ENCODE data around the gene NRIP3. TPM values are rescaled to one million over a fixed set of nuclear protein-coding genes. Genes with fewer than 3 reads are reported as not detected.
"Not testable (repeated sequence)": the region's sequence is repeated elsewhere in the genome, so short reads cannot be mapped to it uniquely, and the experiment has no call there.

Gene NRIP3
- total and polyA plus RNA-seq, 3 experiments from 2014 or later: 0.10 to 2.2 (median 1.4) TPM

DNA sequence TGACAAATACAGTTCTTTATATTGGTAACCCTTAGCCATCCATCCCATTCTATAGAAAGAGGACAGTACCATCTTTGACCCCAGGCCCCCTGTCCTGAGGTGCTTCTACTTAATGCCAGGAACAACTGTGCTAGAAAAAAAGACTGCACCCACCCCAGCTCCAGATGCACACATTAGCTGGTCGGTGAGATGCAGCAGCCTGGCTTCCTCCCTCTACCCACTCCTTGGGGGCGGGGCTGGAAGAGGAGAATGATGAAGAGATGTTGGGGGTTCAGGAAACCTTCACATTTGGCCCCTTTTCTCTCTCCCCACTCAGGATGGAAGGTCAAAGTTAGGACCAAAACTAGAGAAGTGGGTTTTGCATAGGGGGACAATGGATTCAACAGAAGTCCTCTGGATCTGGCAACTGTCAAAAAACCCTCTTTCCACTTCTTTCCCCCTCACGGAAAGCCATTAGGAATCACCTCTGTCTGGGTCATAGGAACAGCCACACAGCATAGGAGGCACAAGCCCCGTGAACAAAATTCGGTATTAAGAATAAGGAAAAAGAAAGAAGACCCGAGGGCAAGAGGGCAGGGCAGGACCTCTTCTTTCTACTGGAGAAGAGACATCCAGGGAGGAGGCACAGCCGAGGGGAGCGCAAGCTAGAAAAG is 755 bp downstream of the NRIP3 start:
- Mint-ChIP-seq H3K36me3 (peaks cover 0 to 4% (median 4%) of the 10 kb centered on the region in 3 donors), H3K4me3 (peak overlapping the region; percentile 76 to 91 (median 83)), H3K27ac (peak overlapping the region in 6 of 8 donors; percentile 9 to 89 (median 61)), H3K27me3 (peaks cover 23 to 34% of the 10 kb centered on the region in 2 donors), H3K9me3 (no peaks in the 10 kb centered on the region), H3K4me1 (peaks cover 14 to 20% (median 18%) of the 10 kb centered on the region in 3 donors)
- POLR2A ChIA-PET: interaction anchor here (0.5 to 1.0 kb wide), 2 partner anchors 39 to 256 kb away, joined by 3 to 6 read pairs; partner anchors contain the start of gene TMEM9B
- no peaks in the 10 kb centered on the region for H3K9me3 ChIP-seq (ENCODE audit: low read length)
- H3K36me3 ChIP-seq (ENCODE audit: insufficient read depth, low read length): no peaks in the 10 kb centered on the region
- peaks cover 17% of the 10 kb centered on the region for H3K27me3 ChIP-seq (ENCODE audit: insufficient read depth, low read length, poor library complexity, severe bottlenecking)
- no peak for DNase-seq
- peaks cover 12% of the 10 kb centered on the region for H3K4me1 ChIP-seq (ENCODE audit: insufficient read depth, low read length)
- peak overlapping the region; percentile 48 for H3K4me3 ChIP-seq (ENCODE audit: low read length)
- no peak overlapping the region for H3K27ac ChIP-seq (ENCODE audit: low read depth, low read length)
- CTCF ChIA-PET: interaction anchor here (1.0 to 1.1 kb wide), 3 partner anchors 13 to 88 kb away, joined by 3 to 5 read pairs (median 4); no protein-coding TSS in a partner anchor

DNA sequence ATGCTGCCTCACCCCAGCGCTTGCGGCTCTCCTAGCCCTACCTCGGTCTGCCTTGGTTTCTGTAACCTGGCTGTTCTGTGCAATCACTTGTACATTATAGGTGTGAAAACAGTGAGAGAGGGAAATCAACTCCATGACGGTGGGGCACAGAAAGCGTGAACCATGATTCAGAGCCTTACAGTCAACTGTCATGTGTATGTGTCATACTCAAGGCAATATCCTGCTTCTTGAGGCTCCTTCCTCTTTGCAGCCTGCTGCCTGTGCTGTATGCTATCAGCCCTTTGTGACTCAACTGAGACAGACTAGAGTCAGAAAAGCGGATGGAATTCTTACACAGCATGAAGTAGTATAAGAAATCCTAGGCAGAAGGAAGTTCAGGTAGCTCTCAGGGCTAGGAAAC is 2.1 kb downstream of the NRIP3 start:
- Mint-ChIP-seq H3K9me3 (no peaks in the 10 kb centered on the region), H3K27ac (no peak overlapping the region), H3K4me3 (peak overlapping the region in 1 of 7 donors; percentile 33), H3K27me3 (peaks cover 23 to 42% of the 10 kb centered on the region in 2 donors), H3K36me3 (peaks cover 0 to 4% (median 4%) of the 10 kb centered on the region in 3 donors), H3K4me1 (peaks cover 14 to 20% (median 18%) of the 10 kb centered on the region in 3 donors)
- Histone ChIP-seq H3K4me3 (ENCODE audit: low read length) (no peak overlapping the region), H3K9me3 (ENCODE audit: low read length) (no peaks in the 10 kb centered on the region), H3K36me3 (ENCODE audit: insufficient read depth, low read length) (no peaks in the 10 kb centered on the region), H3K4me1 (ENCODE audit: insufficient read depth, low read length) (peaks cover 12% of the 10 kb centered on the region), H3K27ac (ENCODE audit: low read depth, low read length) (no peak overlapping the region), H3K27me3 (ENCODE audit: insufficient read depth, low read length, poor library complexity, severe bottlenecking) (peaks cover 17% of the 10 kb centered on the region)
- ChIA-PET CTCF (interaction anchor here (1.0 kb wide), 1 partner anchor 14 kb away, joined by 4 read pairs; no protein-coding TSS in a partner anchor), POLR2A (no interaction called here)
- DNase-seq: no peak

DNA sequence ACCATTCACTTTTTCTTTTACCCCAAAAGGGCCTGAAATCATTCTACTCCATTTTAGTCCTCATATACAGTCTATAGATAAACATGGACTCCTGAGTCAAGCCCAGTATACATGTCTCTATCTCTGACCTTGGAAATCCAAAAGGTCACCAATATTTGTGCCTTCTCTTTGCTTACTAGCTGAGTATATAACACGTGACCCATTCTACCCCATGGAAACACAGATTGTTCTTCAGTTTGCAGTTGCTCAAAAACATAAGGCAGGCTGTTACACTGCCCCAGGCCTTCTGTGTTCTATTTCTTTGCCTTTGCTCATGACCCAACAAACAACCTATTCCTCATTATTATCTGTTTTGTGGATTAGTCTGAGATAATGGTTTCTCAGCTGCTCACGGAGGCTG is 5.8 kb downstream of the NRIP3 start:
- Mint-ChIP-seq H3K4me1 (peaks cover 5 to 7% (median 5%) of the 10 kb centered on the region in 3 donors), H3K27me3 (peaks cover 25 to 39% of the 10 kb centered on the region in 2 donors), H3K4me3 (no peak overlapping the region), H3K36me3 (peaks cover 0 to 4% (median 3%) of the 10 kb centered on the region in 3 donors), H3K9me3 (no peaks in the 10 kb centered on the region), H3K27ac (no peak overlapping the region)
- DNase-seq: no peak
- ChIA-PET CTCF (interaction anchor here (0.6 to 1.1 kb wide), 2 partner anchors 15 to 18 kb away, joined by 3 read pairs; no protein-coding TSS in a partner anchor), POLR2A (no interaction called here)
- H3K36me3 ChIP-seq (ENCODE audit: insufficient read depth, low read length): no peaks in the 10 kb centered on the region
- H3K4me1 ChIP-seq (ENCODE audit: insufficient read depth, low read length): peaks cover 6% of the 10 kb centered on the region
- no peak overlapping the region for H3K4me3 ChIP-seq (ENCODE audit: low read length)
- peaks cover 17% of the 10 kb centered on the region for H3K27me3 ChIP-seq (ENCODE audit: insufficient read depth, low read length, poor library complexity, severe bottlenecking)
- no peak overlapping the region for H3K27ac ChIP-seq (ENCODE audit: low read depth, low read length)
- no peaks in the 10 kb centered on the region for H3K9me3 ChIP-seq (ENCODE audit: low read length)

DNA sequence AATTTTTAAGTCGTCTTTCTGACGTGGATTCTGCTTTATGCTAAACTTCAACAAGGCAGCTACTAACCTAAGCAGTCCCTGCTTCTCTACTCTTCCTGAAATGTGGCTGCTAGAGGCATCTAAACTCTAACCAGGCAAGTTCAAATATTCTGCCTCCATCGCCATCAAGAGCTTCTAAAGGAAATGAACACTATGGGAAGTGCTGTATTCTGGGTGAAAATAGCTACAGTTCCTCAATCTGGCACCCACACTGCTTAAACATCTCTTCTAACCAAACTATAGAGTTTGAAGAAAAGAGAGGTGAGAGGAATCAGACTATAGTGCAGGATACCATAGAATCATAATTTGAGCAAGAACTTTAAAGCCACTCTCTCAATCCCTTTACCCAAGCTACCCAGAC is 6.3 kb downstream of the NRIP3 start:
- H3K4me3 Mint-ChIP-seq: no peak overlapping the region
- Histone ChIP-seq H3K36me3 (ENCODE audit: insufficient read depth, low read length) (no peaks in the 10 kb centered on the region), H3K9me3 (ENCODE audit: low read length) (no peaks in the 10 kb centered on the region), H3K4me1 (ENCODE audit: insufficient read depth, low read length) (peaks cover under 1% of the 10 kb centered on the region), H3K27ac (ENCODE audit: low read depth, low read length) (no peak overlapping the region), H3K4me3 (ENCODE audit: low read length) (no peak overlapping the region), H3K27me3 (ENCODE audit: insufficient read depth, low read length, poor library complexity, severe bottlenecking) (peaks cover 17% of the 10 kb centered on the region)
- ChIA-PET POLR2A (no interaction called here), CTCF (interaction anchor here (0.6 to 1.1 kb wide), 2 partner anchors 15 to 18 kb away, joined by 3 read pairs; no protein-coding TSS in a partner anchor)
- no peaks in the 10 kb centered on the region for H3K9me3 Mint-ChIP-seq
- H3K36me3 Mint-ChIP-seq: peaks cover 0 to 4% (median 3%) of the 10 kb centered on the region in 3 donors
- no peak for DNase-seq
- H3K27me3 Mint-ChIP-seq: peaks cover 21 to 39% of the 10 kb centered on the region in 2 donors
- peaks cover 0 to 2% (median 2%) of the 10 kb centered on the region in 3 donors for H3K4me1 Mint-ChIP-seq
- H3K27ac Mint-ChIP-seq: no peak overlapping the region

DNA sequence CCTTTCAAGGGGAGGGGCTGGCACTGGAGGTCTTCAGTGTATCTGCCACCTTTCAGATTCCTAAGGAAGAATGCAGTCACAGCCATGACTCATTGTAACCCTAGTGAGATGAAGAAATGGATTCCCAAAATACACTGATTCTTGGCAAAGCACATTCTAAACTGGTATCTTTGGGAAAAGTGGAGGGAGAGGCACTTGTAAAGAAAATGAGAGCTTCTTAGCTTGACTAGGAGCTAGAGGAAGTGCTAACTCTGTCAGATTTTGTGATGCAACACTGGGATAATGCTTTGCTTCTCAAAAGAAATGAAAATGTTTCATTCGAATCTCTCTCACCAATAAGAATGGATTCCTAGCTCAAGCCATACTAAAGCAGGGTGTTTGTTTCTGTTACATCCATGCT is 14.3 kb downstream of the NRIP3 start:
- H3K4me1 ChIP-seq (ENCODE audit: insufficient read depth, low read length): no peaks in the 10 kb centered on the region
- H3K4me1 Mint-ChIP-seq: no peaks in the 10 kb centered on the region
- no peaks in the 10 kb centered on the region for H3K9me3 ChIP-seq (ENCODE audit: low read length)
- no peaks in the 10 kb centered on the region for H3K27me3 ChIP-seq (ENCODE audit: insufficient read depth, low read length, poor library complexity, severe bottlenecking)
- ChIA-PET CTCF (no interaction called here), POLR2A (no interaction called here)
- no peak overlapping the region for H3K4me3 Mint-ChIP-seq
- no peak overlapping the region for H3K27ac ChIP-seq (ENCODE audit: low read depth, low read length)
- peaks cover 7 to 19% of the 10 kb centered on the region in 2 donors for H3K27me3 Mint-ChIP-seq
- H3K27ac Mint-ChIP-seq: no peak overlapping the region
- no peaks in the 10 kb centered on the region for H3K36me3 Mint-ChIP-seq
- no peak for DNase-seq
- H3K36me3 ChIP-seq (ENCODE audit: insufficient read depth, low read length): no peaks in the 10 kb centered on the region
- no peaks in the 10 kb centered on the region for H3K9me3 Mint-ChIP-seq
- no peak overlapping the region for H3K4me3 ChIP-seq (ENCODE audit: low read length)

DNA sequence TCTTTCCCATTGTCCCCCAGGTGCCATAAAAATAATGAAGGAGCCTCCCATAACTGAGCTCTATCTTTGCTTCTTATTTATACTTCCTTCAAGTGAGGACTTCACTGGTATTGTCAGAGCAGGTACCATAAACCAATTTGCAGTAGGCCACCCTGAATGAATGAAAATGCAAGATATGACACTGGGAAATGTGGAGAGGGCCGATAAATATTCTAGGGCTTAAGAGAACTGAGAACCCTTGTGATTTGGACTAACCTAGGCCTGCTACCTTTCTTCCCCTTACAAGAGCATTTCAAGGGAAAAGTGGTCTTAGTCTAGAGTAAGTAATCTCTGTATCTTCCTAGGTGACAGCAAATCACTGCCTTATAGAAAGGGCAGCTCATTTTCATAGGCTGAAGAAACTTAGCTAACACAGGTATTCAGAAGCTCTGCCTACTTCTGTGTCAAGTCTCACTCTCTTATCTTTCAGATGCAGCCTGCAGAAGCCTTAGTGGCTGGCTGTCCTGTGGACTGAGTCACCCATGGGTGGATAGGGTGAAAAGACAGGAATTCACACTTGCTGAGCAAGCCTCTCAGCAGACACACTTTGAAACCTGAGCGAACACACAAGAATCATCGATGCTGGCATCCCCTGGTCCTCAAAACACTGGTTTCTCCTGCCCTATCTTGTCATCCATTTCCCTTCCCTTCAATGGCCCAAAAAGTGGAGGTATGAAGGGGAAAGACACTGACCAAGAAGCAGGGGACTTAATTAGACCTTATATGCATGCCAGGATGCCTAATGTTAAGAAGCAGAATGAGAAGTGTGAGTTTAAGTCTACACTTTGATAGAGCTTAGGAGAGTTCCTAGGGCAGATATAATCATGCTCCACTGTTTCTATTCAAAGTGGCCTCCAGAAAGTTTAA is 15.2 kb downstream of the NRIP3 start:
- Histone ChIP-seq H3K27me3 (ENCODE audit: insufficient read depth, low read length, poor library complexity, severe bottlenecking) (no peaks in the 10 kb centered on the region), H3K4me3 (ENCODE audit: low read length) (no peak overlapping the region), H3K36me3 (ENCODE audit: insufficient read depth, low read length) (no peaks in the 10 kb centered on the region), H3K27ac (ENCODE audit: low read depth, low read length) (no peak overlapping the region), H3K9me3 (ENCODE audit: low read length) (no peaks in the 10 kb centered on the region), H3K4me1 (ENCODE audit: insufficient read depth, low read length) (no peaks in the 10 kb centered on the region)
- CTCF ChIA-PET: no interaction called here
- no peak for DNase-seq
- Mint-ChIP-seq H3K27ac (no peak overlapping the region), H3K4me1 (no peaks in the 10 kb centered on the region), H3K27me3 (peaks cover 7 to 19% of the 10 kb centered on the region in 2 donors), H3K4me3 (no peak overlapping the region), H3K36me3 (no peaks in the 10 kb centered on the region), H3K9me3 (no peaks in the 10 kb centered on the region)
- POLR2A ChIA-PET: no interaction called here

DNA sequence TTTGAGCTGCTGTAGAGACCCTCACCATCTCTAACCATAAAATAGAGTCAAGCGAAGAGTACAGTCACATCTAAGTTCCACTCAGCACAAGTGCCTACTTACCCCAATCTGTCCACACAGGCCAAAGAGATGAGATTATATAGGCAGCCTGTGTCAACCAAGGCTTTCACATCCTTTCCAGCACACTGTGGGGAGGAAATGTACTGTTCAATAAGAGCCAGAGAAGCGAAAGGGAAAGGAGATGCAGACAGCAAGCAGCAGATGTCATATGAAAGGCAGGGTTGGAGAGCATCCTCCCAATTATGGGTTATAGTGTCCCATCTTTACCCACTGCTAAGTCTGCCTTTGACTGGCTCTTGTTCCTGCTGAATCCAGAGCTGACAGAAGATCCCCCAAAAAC is 16.4 kb downstream of the NRIP3 start:
- H3K27ac ChIP-seq (ENCODE audit: low read depth, low read length): no peak overlapping the region
- H3K36me3 ChIP-seq (ENCODE audit: insufficient read depth, low read length): no peaks in the 10 kb centered on the region
- peaks cover 3 to 19% of the 10 kb centered on the region in 2 donors for H3K27me3 Mint-ChIP-seq
- H3K36me3 Mint-ChIP-seq: no peaks in the 10 kb centered on the region
- H3K27ac Mint-ChIP-seq: no peak overlapping the region
- H3K4me3 ChIP-seq (ENCODE audit: low read length): no peak overlapping the region
- no peak overlapping the region for H3K4me3 Mint-ChIP-seq
- POLR2A ChIA-PET: no interaction called here
- H3K4me1 Mint-ChIP-seq: no peaks in the 10 kb centered on the region
- H3K4me1 ChIP-seq (ENCODE audit: insufficient read depth, low read length): no peaks in the 10 kb centered on the region
- no peaks in the 10 kb centered on the region for H3K9me3 ChIP-seq (ENCODE audit: low read length)
- no peaks in the 10 kb centered on the region for H3K27me3 ChIP-seq (ENCODE audit: insufficient read depth, low read length, poor library complexity, severe bottlenecking)
- CTCF ChIA-PET: no interaction called here
- H3K9me3 Mint-ChIP-seq: no peaks in the 10 kb centered on the region
- DNase-seq: no peak

DNA sequence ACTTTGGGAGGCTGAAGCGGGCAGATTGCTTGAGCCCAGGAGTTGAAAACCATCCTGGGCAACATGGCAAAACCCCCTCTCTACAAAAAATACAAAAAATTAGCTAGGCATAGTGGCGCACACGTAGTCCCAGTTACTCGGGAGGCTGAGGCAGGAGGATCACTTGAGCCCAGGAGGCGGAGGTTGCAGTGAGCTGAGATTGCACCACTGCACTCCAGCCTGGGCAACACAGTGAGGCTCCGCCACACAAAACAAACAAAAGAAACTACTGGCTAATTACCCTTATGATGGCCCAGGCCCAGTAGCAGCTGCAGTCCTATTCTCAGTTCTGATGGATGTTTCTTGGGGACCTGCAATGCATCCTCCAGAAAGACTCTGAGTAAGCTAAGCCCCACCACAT is 17.0 kb downstream of the NRIP3 start:
- H3K36me3 ChIP-seq (ENCODE audit: insufficient read depth, low read length); H3K27ac ChIP-seq (ENCODE audit: low read depth, low read length); H3K9me3 Mint-ChIP-seq; DNase-seq; H3K4me3 ChIP-seq (ENCODE audit: low read length); H3K4me3 Mint-ChIP-seq; H3K36me3 Mint-ChIP-seq; H3K4me1 Mint-ChIP-seq; CTCF ChIA-PET; H3K27me3 ChIP-seq (ENCODE audit: insufficient read depth, low read length, poor library complexity, severe bottlenecking); H3K4me1 ChIP-seq (ENCODE audit: insufficient read depth, low read length); H3K27ac Mint-ChIP-seq; H3K9me3 ChIP-seq (ENCODE audit: low read length); POLR2A ChIA-PET: not testable (repeated sequence)
- H3K27me3 Mint-ChIP-seq: peaks cover 3 to 19% of the 10 kb centered on the region in 2 donors

Data from CD8-positive, alpha-beta memory T cell (primary cell).